NB4 (cell line): ENCODE measurements around the gene RER1.

ENCODE experiments used
- DNase-seq: peaks from one replicate; pipeline ENCODE4 v3.0.0; 2010; ENCODE audit warnings: low read depth
- H3K4me3 ChIP-seq: one replicate; pipeline ENCODE4 v1.5.1; 2011; ENCODE audit warnings: mild to moderate bottlenecking, low read depth, low read length, moderate library complexity
- CTCF ChIP-seq: IDR thresholded peaks from one replicate; pipeline ENCODE4 v1.5.1; 2012; ENCODE audit warnings: low read depth, low read length
- MYC ChIP-seq: IDR thresholded peaks from 2 replicates; pipeline ENCODE4 v1.6.1; 2011; ENCODE audit warnings: low read depth, low read length
- POLR2A ChIP-seq: IDR thresholded peaks from 2 replicates; pipeline ENCODE4 v1.6.1; 2011; ENCODE audit warnings: mild to moderate bottlenecking; ENCODE audit not compliant: insufficient read length; ENCODE audit errors: extremely low read depth
- TF ChIP-seq, protein P1 (sequence below): IDR thresholded peaks from 2 replicates; pipeline ENCODE4 v1.6.1; 2011; ENCODE audit warnings: low read depth, low read length

Gene RER1

GRCh38 chr1:2411801-2412394 is 20.3 kb downstream of the RER1 start:
- no peak for DNase-seq
- peak overlapping the region; percentile 78 for H3K4me3 ChIP-seq
- TF ChIP-seq CTCF (no peak), MYC (no peak), POLR2A (no peak)
- TF ChIP-seq, protein P1, sequence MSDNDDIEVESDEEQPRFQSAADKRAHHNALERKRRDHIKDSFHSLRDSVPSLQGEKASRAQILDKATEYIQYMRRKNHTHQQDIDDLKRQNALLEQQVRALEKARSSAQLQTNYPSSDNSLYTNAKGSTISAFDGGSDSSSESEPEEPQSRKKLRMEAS = no peak

DNA sequence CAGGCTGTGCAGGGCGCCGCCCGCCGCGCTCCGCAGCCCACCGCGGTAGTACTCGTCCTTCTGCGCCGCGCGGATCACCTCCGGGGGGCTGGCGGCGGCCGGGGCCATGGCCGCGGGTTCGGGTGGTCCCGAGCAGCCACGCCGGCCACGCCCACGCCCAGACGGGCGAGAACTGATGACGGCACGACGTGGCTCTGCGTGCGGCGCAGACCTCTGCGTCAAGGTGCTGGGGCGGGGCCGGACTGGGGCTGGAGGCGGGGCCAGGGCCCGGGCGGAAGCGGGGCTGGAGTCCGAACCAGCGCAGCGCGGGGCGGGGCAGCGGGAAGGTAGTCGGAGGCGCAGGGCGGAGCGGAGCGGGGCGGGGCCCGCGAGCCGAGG is 20.7 kb downstream of the RER1 start, which contains the start of gene PEX10:
TSS of gene PEX10 (minus strand) at position 170 of the 378 bp plus-strand sequence. CDS start at position 108, 62 bp downstream.
- peak; percentile 95 for DNase-seq
- H3K4me3 ChIP-seq = peak within 1 kb of the TSS; percentile 78
- peak; percentile 75 for TF ChIP-seq POLR2A
- TF ChIP-seq CTCF = no peak
- TF ChIP-seq MYC = peak; percentile 49
- TF ChIP-seq, protein P1 = peak; percentile 68

- H3K4me3 ChIP-seq = peak overlapping the region; percentile 50
- DNase-seq = peak; percentile 50
- peak; percentile 23; the same call in 1 of the 2 replicates for TF ChIP-seq MYC
- TF ChIP-seq, protein P1 = no peak
- TF ChIP-seq POLR2A = peak; percentile 73
These were observed 21.3 kb downstream of the RER1 start for GRCh38 chr1:2412773-2413494.

- peak; percentile 36 for DNase-seq
- H3K4me3 ChIP-seq = peak overlapping the region; percentile 50
- TF ChIP-seq MYC (no peak), POLR2A (no peak), CTCF (no peak)
- TF ChIP-seq, protein P1 = peak; percentile 49; the same call in 1 of the 2 replicates
These were observed 22.1 kb downstream of the RER1 start for GRCh38 chr1:2413495-2414296.

- DNase-seq = peak; percentile 80
- no peak overlapping the region for H3K4me3 ChIP-seq
- TF ChIP-seq MYC (no peak), POLR2A (no peak), CTCF (peak; percentile 78)
- TF ChIP-seq, protein P1 = no peak
These were observed 22.8 kb downstream of the RER1 start for GRCh38 chr1:2414297-2414958.
